Skin of body (tissue), 2 donors: ENCODE measurements around the gene THRB. TPM values are rescaled to one million over a fixed set of nuclear protein-coding genes. Genes with fewer than 3 reads are reported as not detected.

ENCODE experiments used
- DNase-seq: peaks from one replicate; lab custom pipeline; 2025; lab: John Stamatoyannopoulos, UW
- total RNA-seq: library from RNA; depleted of rRNA; stranded (reverse); fragments of >200 nt; gene quantifications from one replicate; pipeline ENCODE4 v1.2.3, GENCODE V29; 2014

The THRB gene
- total RNA-seq, 1 donor from 2014 or later: 18.1 TPM

DNA sequence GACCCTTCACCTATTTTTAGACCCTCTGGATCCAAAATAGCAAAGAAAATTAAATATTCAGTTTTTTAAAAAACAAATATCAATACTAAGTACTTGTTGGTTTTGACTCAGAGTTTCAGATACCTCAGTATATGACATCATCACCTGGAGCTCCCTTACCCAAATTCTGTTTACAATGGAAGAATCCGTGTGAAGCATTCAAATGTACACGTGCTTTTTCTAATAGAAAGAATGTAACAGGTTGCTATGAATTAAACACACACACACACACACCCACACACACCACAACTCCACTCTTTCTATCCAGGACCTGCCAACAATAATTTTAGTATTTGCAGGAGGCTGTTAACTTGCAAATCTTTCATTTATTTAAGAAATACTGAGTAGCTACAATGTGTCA is 221.8 kb downstream of the THRB start:
- DNase-seq: no peak

DNA sequence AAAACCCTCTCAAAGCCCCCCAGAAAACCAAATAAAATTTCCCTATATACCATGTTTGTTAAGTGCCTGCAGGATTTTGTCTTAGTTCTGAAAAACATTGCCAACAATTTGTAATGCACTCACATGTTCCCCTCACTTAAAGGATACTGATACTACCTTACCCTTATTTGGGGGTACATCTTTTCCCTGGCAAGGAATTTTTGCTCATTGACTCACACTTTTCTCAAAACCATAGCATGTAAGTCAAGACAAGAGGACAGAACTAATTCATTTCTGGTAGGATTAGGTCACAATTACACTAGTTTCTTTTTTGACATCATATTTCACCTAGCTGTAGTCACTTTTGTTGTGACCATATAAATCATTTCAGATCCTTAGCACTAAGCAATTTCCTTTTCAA is 222.2 kb downstream of the THRB start:
- DNase-seq: no peak

DNA sequence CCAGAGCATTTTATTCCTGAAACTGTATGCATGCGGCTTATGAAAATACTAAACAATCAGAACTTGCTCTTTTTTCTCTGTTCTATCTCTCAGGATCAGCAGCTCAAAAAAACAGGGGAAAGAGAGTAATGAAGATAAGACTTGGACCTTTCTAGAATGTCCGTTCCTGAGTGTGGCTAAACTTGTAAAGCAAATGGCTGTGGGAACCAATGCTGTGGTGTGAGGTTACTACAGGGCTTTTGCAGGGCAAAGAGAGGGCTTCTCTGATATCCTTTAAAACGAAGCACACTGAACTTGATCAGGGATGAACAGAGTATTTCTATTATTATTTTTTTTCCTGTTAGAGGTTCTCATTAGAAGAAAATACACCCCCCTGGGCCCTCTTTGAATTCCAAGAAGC is 223.4 kb downstream of the THRB start:
- no peak for DNase-seq

DNA sequence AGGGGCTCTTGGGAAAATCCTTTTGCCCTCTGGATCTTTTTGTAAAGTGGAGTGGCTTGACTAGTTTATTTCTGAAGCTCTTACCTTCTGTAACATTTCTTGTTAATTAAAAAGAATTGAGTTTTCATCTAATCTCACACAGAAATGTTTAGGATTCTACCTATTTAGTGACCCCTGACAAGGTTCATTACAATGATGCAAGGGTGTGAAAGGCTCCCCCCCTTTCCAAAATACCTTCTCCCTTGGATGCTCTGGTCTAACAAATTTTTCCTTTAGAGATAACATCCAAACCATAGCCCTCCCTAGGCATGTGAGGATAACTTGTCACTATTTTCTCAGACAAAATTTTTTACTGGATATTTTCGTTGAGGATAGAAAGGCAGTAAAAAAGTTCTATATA is 223.9 kb downstream of the THRB start:
- no peak for DNase-seq

DNA sequence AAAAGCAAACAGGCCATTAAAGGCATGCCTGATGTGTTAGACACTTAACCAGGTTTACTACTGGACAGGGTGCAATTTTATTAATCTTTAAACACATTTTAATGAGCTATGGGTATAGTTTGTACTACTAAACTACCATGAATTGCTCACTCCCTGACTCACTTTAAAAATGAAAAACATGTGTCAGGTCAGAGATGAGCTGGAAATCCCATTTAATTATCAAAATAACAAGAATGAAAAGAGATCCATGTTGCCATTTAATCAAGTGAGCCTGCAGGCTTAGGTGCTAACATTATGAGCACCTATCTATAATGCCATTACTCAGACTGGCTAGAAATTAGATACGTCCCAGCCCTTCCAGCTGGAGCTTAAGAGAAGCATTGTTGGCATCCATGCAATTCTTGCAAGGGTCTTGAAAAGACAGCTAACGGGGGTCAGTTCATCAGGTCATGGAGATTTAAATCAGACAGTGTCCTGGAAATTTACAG is 224.4 kb downstream of the THRB start:
- no peak for DNase-seq

DNA sequence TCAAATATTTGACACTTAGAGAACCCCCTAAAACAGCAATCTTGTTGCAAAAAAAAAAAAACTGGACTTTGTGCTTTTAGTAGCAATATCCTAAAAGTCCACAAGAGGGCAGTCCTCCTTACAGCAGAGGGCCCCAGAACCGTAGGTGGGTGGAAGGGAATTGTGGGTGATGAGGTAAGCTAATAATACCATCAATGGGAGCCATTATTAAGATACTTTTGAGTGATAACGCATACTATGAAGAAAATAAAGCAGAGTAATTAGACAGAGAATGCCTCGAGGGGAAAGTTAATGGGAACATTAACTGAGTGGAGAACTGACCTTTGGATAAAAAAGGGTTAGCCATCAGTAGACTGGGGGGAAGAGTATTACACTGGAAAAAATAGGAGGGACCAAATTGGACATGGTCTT is 229.9 kb downstream of the THRB start:
- no peak for DNase-seq

DNA sequence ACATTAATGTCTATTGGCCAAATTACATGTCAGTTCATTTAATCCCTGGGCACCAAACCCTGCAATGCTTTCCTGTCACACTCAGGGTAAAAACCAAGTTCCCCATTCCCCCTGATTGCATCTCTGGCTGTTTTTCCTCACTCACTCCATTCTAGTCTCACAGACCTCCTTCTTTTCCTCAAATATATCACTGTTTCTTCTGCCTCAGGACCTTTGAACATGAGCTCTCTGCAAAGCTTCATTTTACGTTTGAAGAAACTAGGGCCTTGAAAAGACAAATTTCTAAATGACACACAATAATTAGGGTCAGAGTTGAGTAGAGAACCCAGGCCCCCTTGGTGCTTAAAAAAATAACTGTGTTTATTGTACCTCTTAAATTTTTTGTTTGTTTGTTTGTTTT is 230.6 kb downstream of the THRB start:
- DNase-seq: no peak

DNA sequence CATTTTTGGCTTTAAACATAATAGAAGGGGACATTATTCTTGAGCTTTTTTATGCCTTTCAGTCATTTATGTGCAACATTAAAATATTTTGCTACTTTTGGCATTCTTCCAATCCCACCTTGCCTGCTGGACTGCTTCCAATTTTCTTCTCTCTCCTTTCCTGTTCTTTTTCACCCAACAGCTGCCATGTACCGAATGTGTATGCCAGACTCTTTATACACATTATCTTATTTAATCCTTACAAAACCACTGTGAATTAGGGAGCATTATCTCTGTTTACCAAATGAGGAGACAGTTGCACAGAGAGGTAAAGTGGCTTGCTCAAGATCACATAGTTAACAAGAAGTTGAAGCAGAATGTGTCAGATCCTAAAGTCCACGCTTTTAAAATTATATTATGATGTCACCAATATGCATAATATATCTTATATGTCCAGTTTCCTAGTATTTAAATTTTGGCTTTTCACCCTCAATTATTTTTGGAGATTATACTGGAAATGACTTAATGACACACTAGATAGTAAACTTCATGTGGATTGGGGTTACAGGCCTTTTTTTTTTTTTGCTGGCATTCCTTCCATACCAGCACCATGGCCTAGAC is 231.5 kb downstream of the THRB start:
- DNase-seq: no peak

DNA sequence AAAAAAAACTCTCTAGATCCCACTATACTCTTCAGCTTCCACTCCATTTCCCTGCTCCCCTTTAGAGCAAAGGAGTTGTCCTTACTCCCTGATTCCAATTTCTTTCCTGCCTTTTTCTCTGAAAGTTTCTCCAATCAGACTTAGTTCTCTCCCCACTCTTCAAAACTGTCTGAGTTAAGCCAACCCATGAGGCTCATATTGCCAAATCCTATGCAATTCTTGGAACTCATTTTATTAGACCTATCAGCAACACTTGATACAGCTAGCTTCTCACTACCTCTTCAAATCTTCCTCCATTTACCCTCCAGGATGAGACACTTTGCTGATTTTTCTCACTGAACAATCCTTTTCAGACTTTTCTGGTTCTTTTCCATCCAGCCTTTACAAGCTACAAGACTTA is 233.1 kb downstream of the THRB start:
- no peak for DNase-seq

DNA sequence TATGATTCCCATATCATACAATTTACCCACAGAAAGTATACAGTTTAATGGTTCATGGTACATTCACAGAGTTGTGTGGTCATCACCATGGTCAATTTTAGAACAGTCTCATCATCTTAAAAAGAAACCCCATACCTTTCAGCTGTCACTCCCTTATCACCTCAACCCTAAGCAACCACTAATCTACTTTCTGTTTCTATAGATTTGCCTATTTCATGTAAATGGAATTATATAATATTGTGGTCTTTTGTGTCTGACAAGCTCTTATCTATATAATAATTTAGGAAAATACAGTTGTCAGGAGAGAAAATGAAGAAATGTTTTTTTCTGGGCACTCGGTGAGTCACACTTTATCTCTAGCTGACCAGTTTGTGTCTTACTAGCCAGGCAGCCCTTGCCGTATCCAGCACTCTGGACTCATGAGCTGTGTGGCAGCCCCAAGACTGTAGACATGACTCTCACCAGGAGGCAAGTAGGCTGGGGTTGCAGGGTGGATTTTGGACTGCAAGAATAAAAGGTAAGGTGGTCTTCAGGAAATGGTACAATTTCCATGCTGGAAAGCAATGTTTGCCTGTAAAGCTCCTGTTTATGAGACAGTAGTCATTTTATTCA is 234.6 kb downstream of the THRB start:
- DNase-seq: no peak

DNA sequence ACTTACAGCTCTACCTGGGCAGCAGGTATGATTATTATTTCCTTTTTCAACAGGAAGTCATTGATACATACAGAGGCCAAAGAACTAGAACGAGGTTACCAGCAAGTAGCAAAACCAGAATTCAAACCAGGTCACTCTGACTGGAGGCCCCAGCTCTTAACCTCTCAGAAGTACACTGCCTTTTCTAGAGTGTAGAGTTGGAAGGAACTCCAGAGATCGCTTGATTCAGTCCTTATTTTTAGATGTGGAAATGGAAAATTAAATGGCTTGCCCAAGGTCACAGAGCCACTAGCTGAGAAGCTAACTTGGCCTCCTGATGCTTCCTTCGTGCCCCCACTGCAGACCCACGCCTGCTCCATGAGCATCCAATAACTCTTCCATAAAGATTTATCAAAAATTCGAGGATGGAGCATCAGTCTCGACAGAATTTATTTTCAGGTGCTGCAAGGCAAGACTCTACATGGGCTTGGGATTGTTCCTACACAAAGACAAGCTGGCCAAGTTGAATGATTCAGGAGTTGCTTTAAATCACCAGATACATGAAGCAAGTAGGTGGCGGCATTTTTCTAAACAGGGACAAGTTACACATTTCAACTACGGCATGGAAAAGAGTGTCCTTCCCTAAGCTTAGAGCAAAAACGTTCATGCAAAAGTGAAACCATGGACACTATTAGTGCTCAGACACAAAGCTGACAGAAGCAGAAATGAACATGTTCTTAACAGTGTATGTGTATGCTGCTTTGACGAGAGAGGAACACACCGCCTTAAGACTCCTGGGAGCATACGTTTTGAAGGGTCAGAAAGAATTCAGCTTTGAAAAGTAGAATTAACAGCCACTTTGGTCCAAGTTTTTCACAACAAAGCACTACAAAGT is 235.7 kb downstream of the THRB start:
- no peak for DNase-seq

DNA sequence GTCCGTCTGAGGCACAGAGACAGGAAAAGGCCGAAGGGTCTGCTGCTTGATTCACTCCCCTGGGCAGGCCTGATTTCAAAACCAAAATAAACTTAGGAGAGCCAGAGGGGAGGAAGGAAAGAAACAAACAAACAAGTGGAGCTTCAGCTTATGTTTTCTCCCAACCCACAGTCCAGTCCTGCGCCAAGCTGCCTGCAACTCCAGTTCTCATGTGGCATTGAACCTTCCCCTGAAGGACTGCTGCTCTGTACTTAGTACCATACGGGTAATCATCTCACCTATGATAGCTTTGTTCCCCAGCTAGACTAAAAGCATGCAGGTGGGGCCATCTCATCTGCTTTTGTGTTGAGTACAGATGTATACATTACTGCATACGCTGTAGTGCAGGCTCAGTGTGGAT is 236.4 kb downstream of the THRB start:
- DNase-seq: no peak

DNA sequence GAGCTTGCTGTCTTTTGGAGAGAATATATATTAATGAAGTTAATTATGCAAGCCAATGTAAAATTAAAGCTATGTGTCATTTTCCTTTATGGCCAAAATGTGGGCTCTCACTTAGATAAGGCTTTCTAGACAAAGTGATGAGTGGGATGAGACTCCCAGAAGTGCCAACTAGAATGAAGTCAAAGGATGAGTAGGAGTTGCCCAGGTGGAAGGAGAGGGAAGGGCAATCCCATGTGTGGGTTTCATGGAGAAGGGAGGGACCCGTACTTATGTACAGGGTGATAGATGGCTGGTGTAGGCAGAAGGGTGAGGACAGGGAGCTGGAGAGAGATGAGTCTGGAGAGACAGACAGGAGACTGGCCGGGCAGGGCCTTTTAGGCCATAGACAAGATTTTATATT is 239.2 kb downstream of the THRB start:
- no peak for DNase-seq

DNA sequence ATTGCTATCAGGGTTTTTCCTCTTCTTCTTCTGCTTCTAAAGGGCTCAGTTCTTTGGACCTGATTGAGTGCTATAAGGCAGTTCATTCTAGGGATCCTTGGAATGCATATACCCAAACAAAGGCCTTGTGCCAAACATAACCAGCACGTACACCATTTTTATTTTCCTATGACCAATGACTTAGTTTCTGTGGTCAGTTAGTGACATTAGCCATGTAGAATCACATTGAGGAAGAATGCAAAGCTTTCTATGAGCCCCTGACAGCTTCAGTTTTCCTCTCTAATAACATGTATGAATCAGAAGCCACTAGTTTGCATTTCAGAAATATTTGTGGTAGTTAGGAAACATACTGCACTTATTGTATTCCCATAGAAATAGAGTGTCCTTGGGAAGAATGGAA is 240.0 kb downstream of the THRB start:
- DNase-seq: no peak

DNA sequence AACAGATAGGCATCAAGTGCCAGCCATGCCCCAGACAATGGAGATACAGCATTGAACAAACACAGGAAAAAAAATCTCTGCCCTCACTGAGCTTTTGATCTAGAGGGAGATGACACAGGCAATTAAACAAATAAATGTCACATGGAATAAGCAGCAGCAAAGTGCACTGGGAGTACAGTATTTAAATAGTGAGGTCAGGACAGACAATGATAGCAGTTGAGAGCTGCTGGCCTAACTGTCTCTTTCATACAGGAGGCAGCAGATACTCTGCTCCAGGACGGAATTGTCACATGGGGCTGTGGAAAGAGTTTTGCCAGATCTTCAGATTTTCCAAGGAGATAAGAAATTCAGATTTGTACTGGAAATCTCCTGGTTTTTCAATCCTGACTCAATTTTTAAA is 241.3 kb downstream of the THRB start:
- no peak for DNase-seq

DNA sequence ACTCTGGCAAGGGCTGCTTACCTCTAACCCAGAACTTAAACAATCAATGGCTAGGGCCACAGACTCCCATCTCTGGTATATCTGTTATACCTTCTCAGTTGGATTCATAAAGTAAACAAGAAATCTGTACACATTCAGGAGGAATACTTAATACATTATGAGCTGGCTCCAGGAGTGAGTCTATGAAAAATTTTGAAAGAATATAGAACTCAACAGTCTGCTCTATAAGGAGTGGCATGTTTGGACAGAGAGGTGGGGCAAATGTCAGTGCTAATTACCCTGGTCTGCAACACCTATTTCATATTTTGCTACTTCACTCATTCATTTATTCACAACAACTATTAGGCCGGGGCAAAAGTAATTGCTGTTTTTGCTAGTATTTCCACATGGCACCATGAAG is 245.1 kb downstream of the THRB start:
- no peak for DNase-seq

DNA sequence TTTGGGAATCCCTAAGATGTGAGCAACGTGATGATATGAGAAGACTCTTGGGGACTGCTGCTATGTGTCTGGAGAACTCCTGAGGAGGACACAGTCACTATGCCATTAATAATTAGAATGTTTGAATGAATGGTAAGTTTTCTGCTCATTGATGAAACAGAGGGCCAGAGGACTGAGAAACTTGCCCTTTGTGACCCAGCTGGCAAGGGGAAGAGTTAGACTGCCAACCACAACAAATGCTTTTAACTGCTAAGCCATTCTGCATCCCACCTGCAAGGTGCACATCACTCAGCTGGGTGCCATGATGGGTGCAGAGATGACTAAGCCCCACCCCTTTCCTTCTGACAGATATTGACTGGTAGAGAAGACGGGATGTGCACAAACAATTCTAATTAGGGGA is 249.6 kb downstream of the THRB start:
- DNase-seq: no peak

DNA sequence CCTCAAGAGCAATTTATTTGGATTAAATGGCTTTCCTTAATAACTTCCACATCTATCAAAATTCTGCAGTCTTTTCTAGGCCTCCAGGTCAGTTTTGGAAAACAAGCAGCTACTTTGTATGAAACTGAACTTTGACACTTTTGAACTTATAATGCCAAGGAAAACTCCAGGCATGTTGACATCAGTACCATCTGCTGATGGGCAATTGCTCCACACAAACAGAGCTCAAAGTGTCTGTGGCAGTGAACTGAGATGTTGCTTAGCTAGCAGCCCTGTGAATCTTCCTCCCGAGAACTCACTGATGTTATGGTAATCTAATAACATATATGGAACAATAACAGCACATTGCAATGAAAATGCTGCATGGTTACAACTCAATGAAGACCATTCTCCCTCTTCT is 250.2 kb downstream of the THRB start:
- DNase-seq: no peak

DNA sequence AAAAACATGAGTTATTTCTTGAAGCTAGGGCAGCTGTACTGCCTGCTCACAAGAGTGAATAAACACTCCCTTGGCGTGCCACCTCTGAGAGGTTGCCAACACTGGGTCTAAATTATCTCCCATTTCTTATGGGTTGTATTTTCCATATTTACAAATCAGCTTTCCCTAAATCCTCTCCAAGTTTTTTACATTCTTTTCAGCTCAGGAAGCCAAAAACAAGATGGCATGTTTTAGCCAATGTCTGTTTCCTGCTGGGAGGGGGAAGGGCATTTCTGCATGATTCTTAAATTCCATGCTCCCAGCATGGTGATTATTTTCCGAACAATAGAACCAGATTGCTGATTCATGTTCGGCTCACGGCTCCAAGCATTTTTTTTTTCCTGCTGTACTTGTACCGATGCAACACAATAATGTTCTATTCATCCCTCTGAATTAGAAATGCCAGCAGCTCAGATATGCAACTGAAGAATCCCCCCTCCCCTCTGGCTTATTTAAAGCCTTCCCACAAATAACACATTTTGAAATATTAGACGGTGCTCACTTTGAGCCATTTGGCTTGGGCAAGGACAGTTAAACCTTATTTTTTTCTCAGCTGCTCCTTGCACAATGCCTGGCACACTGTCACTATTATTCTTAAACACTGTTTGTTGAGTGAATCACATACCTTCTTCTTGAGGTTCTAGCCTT is 252.5 kb downstream of the THRB start:
- DNase-seq: peak; percentile 51

DNA sequence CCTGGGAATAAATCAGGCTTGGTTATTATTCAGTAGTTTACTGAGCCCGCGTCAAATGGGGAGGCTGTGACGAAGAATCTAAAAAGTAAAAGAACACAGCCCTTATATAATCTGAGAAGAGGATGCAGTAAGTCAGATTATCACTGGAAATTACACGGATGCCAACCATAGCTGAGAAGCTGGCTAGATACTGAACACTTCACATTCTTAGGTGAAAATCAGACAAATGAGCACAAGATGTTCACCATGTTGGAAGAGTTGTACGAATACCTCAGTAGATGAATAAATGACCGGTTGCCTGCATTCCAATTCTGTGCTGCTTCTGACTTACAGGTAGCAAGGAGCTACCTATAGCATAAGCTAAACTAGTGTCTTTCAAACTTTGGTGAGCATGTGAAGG is 254.3 kb downstream of the THRB start:
- no peak for DNase-seq

DNA sequence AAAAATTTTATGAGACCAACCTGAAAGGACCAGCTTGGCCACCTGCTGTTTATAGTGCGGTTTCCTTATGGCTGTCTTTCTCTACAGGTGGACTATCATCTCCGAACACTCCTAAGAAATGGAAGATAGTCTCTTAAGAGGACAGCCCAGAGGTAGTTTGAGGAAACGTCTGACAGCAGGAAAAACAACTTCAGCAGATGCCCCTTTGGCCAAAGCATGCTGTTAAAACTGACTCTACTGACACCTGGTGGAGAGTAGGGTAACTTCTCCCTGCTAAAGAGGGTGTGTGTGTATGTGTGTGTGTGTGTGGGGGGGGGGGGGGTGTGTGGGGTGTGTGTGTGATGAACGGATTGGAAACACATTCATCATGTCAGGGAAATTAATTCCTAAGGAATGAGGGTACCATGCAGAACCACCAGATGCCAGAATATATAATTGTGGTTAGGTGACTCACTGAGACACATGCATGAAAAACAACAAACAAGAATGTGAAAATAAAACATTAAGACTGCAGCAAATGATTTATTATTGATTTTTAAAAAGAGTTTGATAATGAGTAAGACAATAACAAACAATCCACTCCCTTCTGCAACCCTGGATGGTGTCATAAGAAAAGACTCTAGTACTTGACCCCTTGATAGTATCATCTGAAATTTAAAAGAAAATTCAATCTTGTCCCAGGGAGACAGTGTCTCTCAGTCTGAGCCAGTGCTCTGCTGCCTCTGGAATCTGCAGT is 256.5 kb downstream of the THRB start:
- peak; percentile 68 for DNase-seq
